Activated CD8-positive, alpha-beta memory T cell treated with anti-CD3 and anti-CD28 coated beads, Interleukin-2, amount 50 U/mL, for 1 hour (primary cell): ENCODE data around the gene GRM3.
"Not testable (repeated sequence)": the region's sequence is repeated elsewhere in the genome, so short reads cannot be mapped to it uniquely, and the experiment has no call there.

Experiments used
- DNase-seq: peaks from one replicate; pipeline ENCODE4 v3.0.0-alpha.2; 2020; ENCODE audit errors: extremely low read depth

The GRM3 gene

GRCh38 chr7:86643561-86644281 lies at the start of gene GRM3:
Gene GRM3, plus strand, starts transcription at chr7:86643909. Its CDS starts 121,237 bp downstream, at chr7:86765146.
- no peak for DNase-seq

GRCh38 chr7:86598311-86598710 lies 45.4 kb upstream of the GRM3 start:
- DNase-seq, result no peak

- no peak for DNase-seq
These were observed 45.0 kb upstream of the GRM3 start for GRCh38 chr7:86598721-86599120.

GRCh38 chr7:86600506-86601290 lies 43.0 kb upstream of the GRM3 start:
- no peak for DNase-seq

GRCh38 chr7:86615711-86616110 lies 28.0 kb upstream of the GRM3 start:
- DNase-seq, result not testable (repeated sequence)

- DNase-seq, result no peak
These were observed 844 bp downstream of the GRM3 start for GRCh38 chr7:86644282-86645224.

- DNase-seq, result no peak
These were observed 1.5 kb downstream of the GRM3 start for GRCh38 chr7:86645225-86645608.

GRCh38 chr7:86645676-86646276 lies 2.1 kb downstream of the GRM3 start:
- no peak for DNase-seq

GRCh38 chr7:86647385-86648094 lies 3.8 kb downstream of the GRM3 start:
- no peak for DNase-seq

- no peak for DNase-seq
These were observed 4.5 kb downstream of the GRM3 start for GRCh38 chr7:86648169-86648568.

- DNase-seq, result no peak
These were observed 10.4 kb downstream of the GRM3 start for GRCh38 chr7:86653919-86654659.

- DNase-seq, result no peak
These were observed 14.2 kb downstream of the GRM3 start for GRCh38 chr7:86657948-86658347.

GRCh38 chr7:86660950-86661462 lies 17.3 kb downstream of the GRM3 start:
- no peak for DNase-seq

GRCh38 chr7:86664486-86664885 lies 20.8 kb downstream of the GRM3 start:
- DNase-seq, result no peak

GRCh38 chr7:86664991-86665390 lies 21.3 kb downstream of the GRM3 start:
- DNase-seq, result no peak

GRCh38 chr7:86665669-86666068 lies 22.0 kb downstream of the GRM3 start:
- no peak for DNase-seq

GRCh38 chr7:86667732-86668131 lies 24.0 kb downstream of the GRM3 start:
- DNase-seq, result no peak

GRCh38 chr7:86668315-86668714 lies 24.6 kb downstream of the GRM3 start:
- DNase-seq, result no peak

- DNase-seq, result no peak
These were observed 44.1 kb downstream of the GRM3 start for GRCh38 chr7:86687831-86688230.

GRCh38 chr7:86689363-86689762 lies 45.7 kb downstream of the GRM3 start:
- DNase-seq, result no peak
